ENCODE measurements around the gene EXD2. TPM values are rescaled to one million over a fixed set of nuclear protein-coding genes. Genes with fewer than 3 reads are reported as not detected.

Gene EXD2, protein sequence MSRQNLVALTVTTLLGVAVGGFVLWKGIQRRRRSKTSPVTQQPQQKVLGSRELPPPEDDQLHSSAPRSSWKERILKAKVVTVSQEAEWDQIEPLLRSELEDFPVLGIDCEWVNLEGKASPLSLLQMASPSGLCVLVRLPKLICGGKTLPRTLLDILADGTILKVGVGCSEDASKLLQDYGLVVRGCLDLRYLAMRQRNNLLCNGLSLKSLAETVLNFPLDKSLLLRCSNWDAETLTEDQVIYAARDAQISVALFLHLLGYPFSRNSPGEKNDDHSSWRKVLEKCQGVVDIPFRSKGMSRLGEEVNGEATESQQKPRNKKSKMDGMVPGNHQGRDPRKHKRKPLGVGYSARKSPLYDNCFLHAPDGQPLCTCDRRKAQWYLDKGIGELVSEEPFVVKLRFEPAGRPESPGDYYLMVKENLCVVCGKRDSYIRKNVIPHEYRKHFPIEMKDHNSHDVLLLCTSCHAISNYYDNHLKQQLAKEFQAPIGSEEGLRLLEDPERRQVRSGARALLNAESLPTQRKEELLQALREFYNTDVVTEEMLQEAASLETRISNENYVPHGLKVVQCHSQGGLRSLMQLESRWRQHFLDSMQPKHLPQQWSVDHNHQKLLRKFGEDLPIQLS
- 15.5 and 18.7 TPM in 2 replicates for total RNA-seq

GRCh38 chr14:69191340-69192111 lies at the start of gene EXD2:
TSS of gene EXD2 (plus strand) at chr14:69191498. CDS start at chr14:69209471, 17,973 bp downstream.

GRCh38 chr14:69152902-69153151 lies 38.5 kb upstream of the EXD2 start, which contains the start of gene DCAF5:
TSS of gene DCAF5 (minus strand) at chr14:69153119. CDS start at chr14:69152978, 141 bp downstream.

GRCh38 chr14:69259527-69260189 lies 68.4 kb downstream of the EXD2 start, which contains the start of gene GALNT16:
TSS of gene GALNT16 (plus strand) at chr14:69260158. CDS start at chr14:69260291, 133 bp downstream.

Other genes with a start within 250 kb of the EXD2 start
- gene ACTN1, start 212.2 kb upstream of the EXD2 start, total RNA-seq = 304 and 415 TPM in 2 replicates
- 11.6 and 17.9 TPM in 2 replicates for gene DCAF5, start 38.4 kb upstream of the EXD2 start, total RNA-seq
- 0.07 TPM in 1 of 2 replicates, not detected in the other for gene GALNT16, start 68.7 kb downstream of the EXD2 start, total RNA-seq
- 101 TPM in 2 replicates for gene ERH, start 206.8 kb downstream of the EXD2 start, total RNA-seq
- 62.9 and 77.8 TPM in 2 replicates for gene SLC39A9, start 207.2 kb downstream of the EXD2 start, total RNA-seq